WERI-Rb-1 (cell line): ENCODE measurements around the gene ITPKC.

Source experiments
- DNase-seq: peaks from one replicate; pipeline ENCODE4 v3.0.0-alpha.2; 2020
- H3K27ac ChIP-seq: fragments of 250-450 bp; sonication (Bioruptor Pico); 2 replicates; pipeline ENCODE4 v1.5.1; 2020; ENCODE audit warnings: mild to moderate bottlenecking, moderate library complexity
- H3K27me3 ChIP-seq: fragments of 250-450 bp; sonication (Bioruptor Pico); 2 replicates; pipeline ENCODE4 v1.5.1; 2021; ENCODE audit warnings: mild to moderate bottlenecking, low read depth, moderate library complexity; ENCODE audit not compliant: insufficient read depth, severe bottlenecking
- H3K36me3 ChIP-seq: fragments of 250-450 bp; sonication (Bioruptor Pico); 2 replicates; pipeline ENCODE4 v1.5.1; 2020; ENCODE audit warnings: mild to moderate bottlenecking, moderate library complexity
- H3K4me3 ChIP-seq: 2 replicates; pipeline ENCODE4 v1.5.1; 2011; ENCODE audit warnings: low read depth, mild to moderate bottlenecking, control low read depth, low read length
- H3K9me3 ChIP-seq: fragments of 250-450 bp; sonication (Bioruptor Pico); 2 replicates; pipeline ENCODE4 v1.5.1; 2021; ENCODE audit warnings: mild to moderate bottlenecking, moderate library complexity; ENCODE audit not compliant: severe bottlenecking
- CTCF ChIP-seq: IDR thresholded peaks from 2 replicates; pipeline ENCODE4 v1.5.1; 2011; ENCODE audit warnings: low read depth, mild to moderate bottlenecking, control low read depth, inconsistent platforms, low read length

Gene ITPKC

GRCh38 chr19:40717880-40718773 is 1.2 kb downstream of the ITPKC start:
- peak; percentile 21 for DNase-seq
- TF ChIP-seq CTCF: no peak
- H3K36me3 ChIP-seq: peaks cover 6% of the 10 kb centered on the region
- no peaks in the 10 kb centered on the region for H3K27me3 ChIP-seq
- no peaks in the 10 kb centered on the region for H3K9me3 ChIP-seq
- peak overlapping the region; percentile 85 for H3K27ac ChIP-seq
- peak overlapping the region; percentile 88 for H3K4me3 ChIP-seq

DNA sequence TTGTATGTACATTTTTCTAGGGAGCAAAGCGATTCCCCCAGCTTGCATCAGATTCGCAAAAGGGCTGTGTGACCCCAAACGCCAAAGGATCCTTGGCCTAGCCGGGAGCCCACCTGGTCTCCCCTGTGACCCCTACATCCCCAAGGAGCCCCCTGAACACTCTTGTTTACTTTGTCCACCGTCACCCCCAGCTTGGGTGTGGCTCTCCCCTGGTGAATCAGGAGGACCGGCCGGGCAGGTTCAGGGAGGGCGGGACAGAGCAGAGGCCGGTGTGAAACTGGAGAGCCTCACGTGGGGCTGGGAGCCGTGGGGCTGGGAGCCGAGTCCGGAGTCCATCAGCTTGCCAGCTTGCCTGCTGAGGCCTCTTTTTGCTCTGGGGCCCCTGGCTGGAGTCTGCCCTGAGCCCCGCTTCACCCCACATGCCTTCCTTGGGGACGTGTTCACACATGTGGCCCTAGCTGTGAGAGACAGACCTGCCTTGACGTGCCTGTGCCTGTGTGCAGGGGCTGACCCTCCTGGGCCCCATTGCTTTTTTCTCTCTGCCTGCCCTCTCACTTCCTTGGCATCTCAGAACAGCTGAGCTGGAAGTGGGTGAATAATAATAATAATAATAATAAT is 2.0 kb downstream of the ITPKC start:
- no peak for TF ChIP-seq CTCF
- DNase-seq: peak; percentile 58
- H3K4me3 ChIP-seq: peak overlapping the region; percentile 88
- H3K27ac ChIP-seq: peak overlapping the region; percentile 85
- no peaks in the 10 kb centered on the region for H3K27me3 ChIP-seq
- peaks cover 13% of the 10 kb centered on the region for H3K36me3 ChIP-seq
- peaks cover 5% of the 10 kb centered on the region for H3K9me3 ChIP-seq

DNA sequence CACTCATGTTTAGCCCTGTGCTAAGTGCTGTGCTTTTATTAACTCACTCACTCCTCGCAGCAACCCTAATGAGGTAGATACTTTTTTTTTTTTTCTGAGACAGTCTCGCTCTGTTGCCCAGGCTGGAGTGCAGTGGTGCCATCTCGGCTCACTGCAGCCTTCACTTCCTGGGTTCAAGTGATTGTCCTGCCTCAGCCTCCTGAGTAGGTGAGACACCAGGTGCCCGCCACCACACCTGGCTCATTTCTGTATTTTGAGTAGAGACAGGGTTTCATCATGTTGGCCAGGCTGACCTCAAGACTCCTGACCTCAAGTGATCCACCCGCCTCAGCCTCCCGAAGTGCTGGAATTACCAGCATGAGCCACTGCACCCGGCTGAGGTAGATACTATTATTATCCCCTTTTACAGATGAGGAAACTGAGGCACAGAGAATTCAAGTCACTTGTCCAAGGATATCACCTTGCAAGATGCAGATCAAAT is 2.5 kb downstream of the ITPKC start:
- peaks cover 6% of the 10 kb centered on the region for H3K9me3 ChIP-seq
- peak overlapping the region; percentile 88 for H3K4me3 ChIP-seq
- peak overlapping the region; percentile 85 for H3K27ac ChIP-seq
- DNase-seq: no peak
- peaks cover 17% of the 10 kb centered on the region for H3K36me3 ChIP-seq
- no peaks in the 10 kb centered on the region for H3K27me3 ChIP-seq
- no peak for TF ChIP-seq CTCF

- no peak for TF ChIP-seq CTCF
- Histone ChIP-seq H3K27me3 (no peaks in the 10 kb centered on the region), H3K36me3 (peaks cover 18% of the 10 kb centered on the region), H3K4me3 (no peak overlapping the region), H3K9me3 (peaks cover 6% of the 10 kb centered on the region), H3K27ac (no peak overlapping the region)
- DNase-seq: no peak
These were observed 4.2 kb downstream of the ITPKC start for GRCh38 chr19:40721140-40721486.

DNA sequence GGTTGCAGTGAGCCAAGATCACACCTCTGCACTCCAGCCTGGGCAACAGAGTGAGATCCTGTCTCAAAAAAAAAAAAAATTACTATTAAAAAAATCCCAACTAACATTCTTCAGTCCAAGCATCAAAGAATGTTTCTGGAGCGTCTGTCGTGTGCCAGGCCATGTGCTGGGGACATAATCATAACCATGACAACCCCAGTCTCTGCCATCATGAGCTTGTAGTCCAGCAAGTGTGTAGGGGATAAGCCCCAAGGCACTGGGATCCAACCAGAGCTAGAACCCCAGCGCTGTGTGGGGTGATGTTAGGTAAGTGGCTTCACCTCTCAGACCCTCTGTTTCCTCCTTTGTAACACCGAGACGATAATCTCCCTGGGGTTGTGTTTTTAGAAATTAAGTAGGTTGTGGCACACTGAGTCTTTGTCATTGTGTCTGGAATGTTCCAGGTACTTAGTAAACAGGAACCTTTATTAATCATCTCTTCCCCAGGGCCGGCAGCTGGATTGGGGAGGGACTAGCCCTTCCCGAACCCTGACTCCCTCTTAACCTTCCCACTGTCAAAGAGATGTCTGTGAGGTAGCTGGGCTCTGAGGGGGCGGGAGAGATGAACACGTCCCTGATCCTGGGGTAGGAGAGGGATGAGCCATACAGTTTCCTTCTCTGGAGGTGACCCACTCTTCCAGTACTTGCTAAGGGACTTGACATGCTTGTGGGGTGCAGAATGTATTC is 5.2 kb downstream of the ITPKC start:
- peaks cover 6% of the 10 kb centered on the region for H3K9me3 ChIP-seq
- no peak for TF ChIP-seq CTCF
- H3K27ac ChIP-seq: peak overlapping the region; percentile 0; the same call in 1 of the 2 replicates
- no peak overlapping the region for H3K4me3 ChIP-seq
- no peaks in the 10 kb centered on the region for H3K27me3 ChIP-seq
- no peak for DNase-seq
- H3K36me3 ChIP-seq: peaks cover 18% of the 10 kb centered on the region
